IPS-11a (cell line): ENCODE results near the gene ZNF552.
A peak's percentile ranks its signal among the peaks of the same experiment; 100 is the strongest.
"Not testable (repeated sequence)": the region's sequence is repeated elsewhere in the genome, so short reads cannot be mapped to it uniquely, and the experiment has no call there.

Experiments used
- H3K4me3 ChIP-seq: one replicate; pipeline ENCODE4 v1.5.1; 2013; ENCODE audit warnings: low read depth, low read length, control low read depth

ZNF552 gene

GRCh38 chr19:57819475-57820148, 4.9 kb upstream of the ZNF552 start:
- peak overlapping the region; percentile 98 for H3K4me3 ChIP-seq

- H3K4me3 ChIP-seq = no peak overlapping the region
Observed at GRCh38 chr19:57818378-57818777, 3.7 kb upstream of the ZNF552 start.

- no peak overlapping the region for H3K4me3 ChIP-seq
Observed at GRCh38 chr19:57817976-57818375, 3.3 kb upstream of the ZNF552 start.

- no peak overlapping the region for H3K4me3 ChIP-seq
Observed at GRCh38 chr19:57816652-57817051, 1.9 kb upstream of the ZNF552 start.

GRCh38 chr19:57815247-57816075, 748 bp upstream of the ZNF552 start:
- no peak overlapping the region for H3K4me3 ChIP-seq

GRCh38 chr19:57813919-57814504, 701 bp downstream of the ZNF552 start:
- H3K4me3 ChIP-seq = peak overlapping the region; percentile 91

- H3K4me3 ChIP-seq = not testable (repeated sequence)
Observed at GRCh38 chr19:57812975-57813820, 1.5 kb downstream of the ZNF552 start.

- no peak overlapping the region for H3K4me3 ChIP-seq
Observed at GRCh38 chr19:57812226-57812625, 2.5 kb downstream of the ZNF552 start.

- not testable (repeated sequence) for H3K4me3 ChIP-seq
Observed at GRCh38 chr19:57810410-57811295, 4.1 kb downstream of the ZNF552 start.

GRCh38 chr19:57807541-57807940, 7.2 kb downstream of the ZNF552 start:
- no peak overlapping the region for H3K4me3 ChIP-seq

- H3K4me3 ChIP-seq = peak overlapping the region; percentile 65
Observed at GRCh38 chr19:57803594-57804325, 11.0 kb downstream of the ZNF552 start.

GRCh38 chr19:57803265-57803593, 11.5 kb downstream of the ZNF552 start:
- peak overlapping the region; percentile 65 for H3K4me3 ChIP-seq

- no peak overlapping the region for H3K4me3 ChIP-seq
Observed at GRCh38 chr19:57802269-57802668, 12.4 kb downstream of the ZNF552 start.

GRCh38 chr19:57800696-57801095, 14.0 kb downstream of the ZNF552 start:
- no peak overlapping the region for H3K4me3 ChIP-seq

GRCh38 chr19:57796580-57796979, 18.1 kb downstream of the ZNF552 start:
- H3K4me3 ChIP-seq = not testable (repeated sequence)

GRCh38 chr19:57789288-57789687, 25.4 kb downstream of the ZNF552 start:
- H3K4me3 ChIP-seq = no peak overlapping the region

- H3K4me3 ChIP-seq = no peak overlapping the region
Observed at GRCh38 chr19:57788114-57788692, 26.5 kb downstream of the ZNF552 start.

GRCh38 chr19:57786906-57787305, 27.8 kb downstream of the ZNF552 start:
- H3K4me3 ChIP-seq = no peak overlapping the region

GRCh38 chr19:57786286-57786685, 28.4 kb downstream of the ZNF552 start:
- H3K4me3 ChIP-seq = no peak overlapping the region
